Common myeloid progenitor, CD34-positive (primary cell): ENCODE measurements around the gene CSTF1.

ENCODE experiments used
- CTCF ChIA-PET: fragments of 350-600 bp; sonication (Branson Sonifier 250); formaldehyde crosslinking; loops from one replicate; lab custom pipeline; 2021; ENCODE audit warnings: antibody characterized with exemption; lab: Charles Lee
- POLR2A ChIA-PET: fragments of 350-600 bp; sonication (Branson Sonifier 250); formaldehyde crosslinking; loops from one replicate; lab custom pipeline; 2021; ENCODE audit warnings: antibody characterized with exemption; lab: Charles Lee
- DNase-seq, 3 donors: peaks; one replicate each; pipeline versions ENCODE4 v3.0.0 to v3.0.0-alpha.2; 2013
- H3K27ac ChIP-seq, 2 experiments: 1 replicate in 1 of 2; 2 replicates in 1 of 2; pipeline ENCODE4 v1.7.0; 2013; ENCODE audit warnings: inconsistent platforms in 2 of 2, low read length in 2 of 2, mild to moderate bottlenecking in 2 of 2, low read depth in 1 of 2, moderate library complexity in 1 of 2; ENCODE audit not compliant: severe bottlenecking in 2 of 2, insufficient read depth in 1 of 2, poor library complexity in 1 of 2
- H3K27me3 ChIP-seq, 5 experiments: replicated peaks in 2 of 5; 1 replicate in 3 of 5; 2 replicates in 2 of 5; pipeline versions ENCODE4 v1.6.1 to v1.7.0; 2013; ENCODE audit warnings: low read length in 4 of 5, mild to moderate bottlenecking in 2 of 5, moderate library complexity in 2 of 5, inconsistent platforms in 1 of 5; ENCODE audit not compliant: insufficient read depth in 5 of 5, control insufficient read depth in 4 of 5
- H3K36me3 ChIP-seq, 4 experiments: 1 replicate in 2 of 4; 2 replicates in 2 of 4; pipeline versions ENCODE4 v1.6.1 to v1.7.0; 2013; ENCODE audit warnings: low read length in 3 of 4, control low read depth in 1 of 4, mild to moderate bottlenecking in 1 of 4; ENCODE audit not compliant: control insufficient read depth in 4 of 4, insufficient read depth in 4 of 4
- H3K4me1 ChIP-seq, 4 experiments: 1 replicate in 3 of 4; 2 replicates in 1 of 4; pipeline versions ENCODE4 v1.6.1 to v1.7.1; 2013; ENCODE audit warnings: low read length in 3 of 4, mild to moderate bottlenecking in 3 of 4, control low read depth in 1 of 4, inconsistent platforms in 1 of 4, moderate library complexity in 1 of 4; ENCODE audit not compliant: control insufficient read depth in 4 of 4, insufficient read depth in 4 of 4; ENCODE audit errors: control extremely low read depth in 1 of 4
- H3K4me3 ChIP-seq, 7 experiments: 1 replicate in 4 of 7; 2 replicates in 3 of 7; pipeline versions ENCODE4 v1.5.1 to v1.7.0; 2013; ENCODE audit warnings: mild to moderate bottlenecking in 7 of 7, low read length in 6 of 7, moderate library complexity in 6 of 7, inconsistent platforms in 2 of 7, low read depth in 2 of 7, control low read depth in 1 of 7; ENCODE audit not compliant: insufficient read depth in 4 of 7, control insufficient read depth in 1 of 7; ENCODE audit errors: extremely low read depth in 1 of 7
- H3K9me3 ChIP-seq, 5 experiments: 1 replicate in 4 of 5; 2 replicates in 1 of 5; pipeline versions ENCODE4 v1.6.1 to v1.7.1; 2013; ENCODE audit warnings: low read length in 4 of 5, mild to moderate bottlenecking in 2 of 5, inconsistent platforms in 1 of 5, low read depth in 1 of 5, moderate library complexity in 1 of 5; ENCODE audit not compliant: control insufficient read depth in 4 of 5, insufficient read depth in 2 of 5; ENCODE audit errors: control extremely low read depth in 1 of 5
- WGBS: methylation state at CpG from one replicate; pipeline ENCODE4 v1.1.5; 2013; ENCODE audit not compliant: insufficient coverage; 5-methylcytosine and 5-hydroxymethylcytosine counted together

The CSTF1 gene

GRCh38 chr20:56433221-56433879, 40.9 kb downstream of the CSTF1 start:
- POLR2A ChIA-PET, result no interaction called here
- no CpG with 5 or more reads among the region's 3 CpGs for WGBS

GRCh38 chr20:56433880-56434255, 41.4 kb downstream of the CSTF1 start:
- Histone ChIP-seq H3K36me3 (peaks cover 0 to 23% (median 0%) of the 10 kb centered on the region in 4 experiments), H3K27ac (no peak overlapping the region), H3K27me3 (no peaks in the 10 kb centered on the region), H3K4me1 (peaks cover 4 to 26% (median 11%) of the 10 kb centered on the region in 4 experiments), H3K9me3 (no peaks in the 10 kb centered on the region), H3K4me3 (no peak overlapping the region)
- CTCF ChIA-PET, result interaction anchor here (0.9 to 1.2 kb wide), 3 partner anchors 9 to 19 kb away, joined by 3 to 5 read pairs (median 4); no protein-coding TSS in a partner anchor
- no CpG with 5 or more reads among the region's 6 CpGs for WGBS
- POLR2A ChIA-PET, result no interaction called here
- no peak for DNase-seq

More at GRCh38 chr20:56433221-56433879, 40.9 kb downstream of the CSTF1 start:
- H3K27ac ChIP-seq, result no peak overlapping the region
- DNase-seq, result no peak
- H3K36me3 ChIP-seq, result peaks cover 0 to 26% (median 0%) of the 10 kb centered on the region in 4 experiments
- no peaks in the 10 kb centered on the region for H3K27me3 ChIP-seq
- CTCF ChIA-PET, result interaction anchor here (0.9 to 1.5 kb wide), 5 partner anchors 9 to 23 kb away, joined by 3 to 5 read pairs (median 4); partner anchors contain the start of gene CASS4
- no peaks in the 10 kb centered on the region for H3K9me3 ChIP-seq
- no peak overlapping the region for H3K4me3 ChIP-seq
- peaks cover 5 to 27% (median 12%) of the 10 kb centered on the region in 4 experiments for H3K4me1 ChIP-seq

DNA sequence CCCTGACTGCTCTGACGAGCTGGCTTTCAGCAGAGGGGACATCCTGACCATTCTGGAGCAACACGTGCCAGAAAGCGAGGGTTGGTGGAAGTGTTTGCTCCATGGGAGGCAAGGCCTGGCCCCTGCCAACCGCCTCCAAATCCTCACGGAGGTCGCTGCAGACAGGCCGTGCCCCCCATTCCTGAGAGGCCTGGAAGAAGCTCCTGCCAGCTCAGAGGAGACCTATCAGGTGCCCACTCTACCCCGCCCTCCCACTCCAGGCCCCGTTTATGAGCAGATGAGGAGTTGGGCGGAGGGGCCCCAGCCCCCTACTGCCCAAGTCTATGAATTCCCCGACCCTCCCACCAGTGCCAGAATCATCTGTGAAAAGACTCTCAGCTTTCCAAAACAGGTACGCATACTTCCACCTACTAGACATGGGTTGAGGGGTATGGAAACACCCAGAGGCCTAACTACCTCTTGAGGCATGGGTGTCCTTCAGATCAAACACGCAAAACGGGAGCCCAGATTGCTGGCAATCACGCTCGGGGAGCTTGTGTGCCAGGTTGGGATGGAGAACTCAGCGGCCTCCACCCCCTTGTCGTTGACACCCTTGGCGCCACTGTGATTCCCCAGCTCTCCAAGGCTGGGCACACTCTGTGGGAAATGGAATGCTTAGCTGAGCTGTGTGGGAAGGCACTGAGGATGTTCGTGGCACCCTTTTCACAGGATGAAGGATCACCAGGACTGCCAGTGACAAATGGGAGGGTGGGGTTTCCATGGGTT, 44.9 kb downstream of the CSTF1 start:
- Histone ChIP-seq H3K27me3 (no peaks in the 10 kb centered on the region), H3K9me3 (no peaks in the 10 kb centered on the region), H3K36me3 (peaks cover 0 to 21% (median 0%) of the 10 kb centered on the region in 4 experiments), H3K27ac (no peak overlapping the region), H3K4me1 (peaks cover 19 to 41% (median 28%) of the 10 kb centered on the region in 4 experiments), H3K4me3 (no peak overlapping the region)
- CTCF ChIA-PET, result interaction anchor here (0.9 to 1.6 kb wide), 2 partner anchors 20 to 53 kb away, joined by 3 read pairs; no protein-coding TSS in a partner anchor
- 97% methylated on average over 7 of the region's 20 CpGs for WGBS
- DNase-seq, result no peak
- POLR2A ChIA-PET, result no interaction called here

GRCh38 chr20:56438284-56438683, 45.8 kb downstream of the CSTF1 start:
- Histone ChIP-seq H3K27ac (no peak overlapping the region), H3K4me1 (peaks cover 24 to 47% (median 34%) of the 10 kb centered on the region in 4 experiments), H3K27me3 (no peaks in the 10 kb centered on the region), H3K36me3 (peaks cover 0 to 15% (median 0%) of the 10 kb centered on the region in 4 experiments), H3K4me3 (no peak overlapping the region), H3K9me3 (no peaks in the 10 kb centered on the region)
- ChIA-PET POLR2A (no interaction called here), CTCF (interaction anchor here (0.7 to 1.6 kb wide), 3 partner anchors 20 to 52 kb away, joined by 3 read pairs; no protein-coding TSS in a partner anchor)
- no peak for DNase-seq
- WGBS, result 100% methylated on average over 4 of the region's 4 CpGs

DNA sequence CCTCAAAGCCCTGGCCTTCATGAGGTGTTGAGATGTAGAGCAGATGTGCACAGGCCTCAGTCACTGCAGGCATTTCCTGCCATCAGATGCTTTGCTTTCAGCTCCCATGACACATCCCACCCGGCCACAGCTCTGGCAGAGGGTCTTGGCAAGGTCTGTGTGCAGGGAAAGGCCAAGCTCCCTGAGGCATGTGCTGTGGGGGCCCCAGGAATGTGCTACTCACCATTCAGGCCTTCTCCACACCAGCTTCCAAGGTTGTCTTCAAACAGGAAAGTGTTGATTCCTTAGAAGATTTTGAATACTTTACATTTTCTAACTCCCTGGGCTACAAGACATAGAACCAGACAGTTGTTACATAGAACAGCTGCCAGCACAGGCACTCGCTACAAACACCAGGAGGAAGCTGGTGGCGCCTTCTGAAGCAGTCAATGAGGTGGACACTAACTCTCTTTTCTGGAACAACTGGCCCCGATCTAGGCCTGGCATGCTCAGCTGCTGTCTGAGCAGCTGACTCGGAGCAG, 47.4 kb downstream of the CSTF1 start:
- ChIA-PET CTCF (interaction anchor here (0.9 to 1.1 kb wide), 2 partner anchors 33 to 39 kb away, joined by 3 read pairs; no protein-coding TSS in a partner anchor), POLR2A (no interaction called here)
- 34% methylated on average over 4 of the region's 5 CpGs for WGBS
- peak in 2 of 3 donors; percentile 70 to 79 for DNase-seq
- Histone ChIP-seq H3K4me3 (peak overlapping the region in 3 of 7 experiments; percentile 2 to 18 (median 11)), H3K9me3 (no peaks in the 10 kb centered on the region), H3K4me1 (peaks cover 24 to 47% (median 34%) of the 10 kb centered on the region in 4 experiments), H3K27me3 (no peaks in the 10 kb centered on the region), H3K36me3 (peaks cover 0 to 19% (median 0%) of the 10 kb centered on the region in 4 experiments), H3K27ac (no peak overlapping the region)

GRCh38 chr20:56440346-56441007, 48.0 kb downstream of the CSTF1 start:
- WGBS, result 13% methylated on average over 3 of the region's 4 CpGs
- peaks cover 24 to 47% (median 34%) of the 10 kb centered on the region in 4 experiments for H3K4me1 ChIP-seq
- ChIA-PET CTCF (interaction anchor here (0.9 to 1.1 kb wide), 2 partner anchors 34 to 38 kb away, joined by 3 read pairs; no protein-coding TSS in a partner anchor), POLR2A (no interaction called here)
- no peaks in the 10 kb centered on the region for H3K9me3 ChIP-seq
- no peaks in the 10 kb centered on the region for H3K27me3 ChIP-seq
- peaks cover 0 to 19% (median 0%) of the 10 kb centered on the region in 4 experiments for H3K36me3 ChIP-seq
- peak overlapping the region in 2 of 7 experiments; percentile 0 to 2 for H3K4me3 ChIP-seq
- DNase-seq, result peak in 2 of 3 donors; percentile 86 to 87
- H3K27ac ChIP-seq, result no peak overlapping the region
